Esophagus squamous epithelium (tissue), 4 donors: ENCODE measurements around the gene MYZAP.

ENCODE experiments used
- POLR2A ChIP-seq, 4 donors: fragments of 450-650 bp; IDR thresholded peaks; one replicate each; pipeline ENCODE4 v1.6.1; 2017; ENCODE audit warnings: antibody characterized with exemption in 4 of 4, mild to moderate bottlenecking in 4 of 4, moderate library complexity in 3 of 4
- TF ChIP-seq, protein P1 (sequence below), 6 experiments: fragments of 450-650 bp in 4 of 6; fragments of 200-600 bp in 2 of 6; sonication (generic) in 2 of 6; IDR thresholded peaks; one replicate each; pipeline ENCODE4 v1.5.1; 2016 to 2019; ENCODE audit warnings: antibody characterized with exemption in 6 of 6, mild to moderate bottlenecking in 4 of 6, moderate library complexity in 4 of 6

DNA sequence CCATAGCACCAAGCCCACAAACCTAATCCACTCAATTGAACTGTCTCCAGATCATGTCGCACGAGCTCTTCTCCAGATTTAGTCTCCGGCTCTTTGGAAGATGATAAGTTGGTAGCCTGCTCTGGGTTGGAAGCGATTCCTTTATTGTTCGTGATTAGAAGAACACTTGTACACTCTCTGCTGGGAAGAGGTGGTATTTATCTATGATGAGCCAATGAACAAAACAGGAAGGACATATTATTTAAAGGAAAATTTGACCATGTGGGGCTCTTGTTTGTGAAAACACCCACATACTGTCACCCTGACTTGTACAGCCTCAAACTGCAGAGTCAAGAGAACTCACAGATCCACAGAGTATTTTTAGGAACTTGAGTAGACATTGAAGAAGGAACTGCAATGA, 54.4 kb downstream of the MYZAP start:
- TF ChIP-seq, protein P1, sequence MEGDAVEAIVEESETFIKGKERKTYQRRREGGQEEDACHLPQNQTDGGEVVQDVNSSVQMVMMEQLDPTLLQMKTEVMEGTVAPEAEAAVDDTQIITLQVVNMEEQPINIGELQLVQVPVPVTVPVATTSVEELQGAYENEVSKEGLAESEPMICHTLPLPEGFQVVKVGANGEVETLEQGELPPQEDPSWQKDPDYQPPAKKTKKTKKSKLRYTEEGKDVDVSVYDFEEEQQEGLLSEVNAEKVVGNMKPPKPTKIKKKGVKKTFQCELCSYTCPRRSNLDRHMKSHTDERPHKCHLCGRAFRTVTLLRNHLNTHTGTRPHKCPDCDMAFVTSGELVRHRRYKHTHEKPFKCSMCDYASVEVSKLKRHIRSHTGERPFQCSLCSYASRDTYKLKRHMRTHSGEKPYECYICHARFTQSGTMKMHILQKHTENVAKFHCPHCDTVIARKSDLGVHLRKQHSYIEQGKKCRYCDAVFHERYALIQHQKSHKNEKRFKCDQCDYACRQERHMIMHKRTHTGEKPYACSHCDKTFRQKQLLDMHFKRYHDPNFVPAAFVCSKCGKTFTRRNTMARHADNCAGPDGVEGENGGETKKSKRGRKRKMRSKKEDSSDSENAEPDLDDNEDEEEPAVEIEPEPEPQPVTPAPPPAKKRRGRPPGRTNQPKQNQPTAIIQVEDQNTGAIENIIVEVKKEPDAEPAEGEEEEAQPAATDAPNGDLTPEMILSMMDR (IDR thresholded peaks at IDR 0.05), result no peak
- TF ChIP-seq POLR2A (IDR thresholded peaks at IDR 0.05), result no peak
